OCI-LY7 (cell line): ENCODE measurements around the gene CFAP77. TPM values are rescaled to one million over a fixed set of nuclear protein-coding genes. Genes with fewer than 3 reads are reported as not detected.

Experiments
- BruUV-seq: library from RNA; stranded (reverse); fragments of 400-500 nt; replicated peaks from 2 replicates; lab custom pipeline; 2021; lab: Mats Ljungman, UMichigan
- CTCF ChIA-PET: fragments of 300-600 bp; sonication (Branson Sonifier 250); formaldehyde crosslinking; loops from one replicate; lab custom pipeline; 2022; ENCODE audit warnings: antibody characterized with exemption; ENCODE audit not compliant: unreplicated experiment; lab: Charles Lee
- POLR2A ChIA-PET: fragments of 300-600 bp; sonication (Branson Sonifier 250); formaldehyde crosslinking; loops from one replicate; lab custom pipeline; 2022; ENCODE audit warnings: antibody characterized with exemption; lab: Charles Lee
- DNase-seq: peaks from one replicate; pipeline ENCODE4 v3.0.0-alpha.2; 2015; ENCODE audit warnings: low spot score
- H2AFZ ChIP-seq: fragments of 200-600 bp; sonication (generic), shearing (Covaris generic); 2 replicates; pipeline ENCODE4 v1.6.1; 2014; ENCODE audit warnings: mild to moderate bottlenecking, antibody characterized with exemption, low read length, moderate library complexity
- H3K27ac ChIP-seq: fragments of 200-600 bp; sonication (generic); 2 replicates; pipeline ENCODE4 v1.5.1; 2014; ENCODE audit warnings: mixed run types, low read depth, mild to moderate bottlenecking, moderate library complexity, low read length, inconsistent platforms; ENCODE audit not compliant: poor library complexity, severe bottlenecking
- H3K36me3 ChIP-seq: fragments of 200-600 bp; sonication (generic); 2 replicates; pipeline ENCODE4 v1.6.1; 2014; ENCODE audit warnings: mild to moderate bottlenecking, antibody characterized with exemption, low read length, moderate library complexity, mixed read lengths; ENCODE audit not compliant: insufficient read depth
- H3K4me1 ChIP-seq: fragments of 200-600 bp; sonication (generic); 2 replicates; pipeline ENCODE4 v1.5.1; 2014; ENCODE audit warnings: mild to moderate bottlenecking, low read length; ENCODE audit not compliant: insufficient read depth, poor library complexity, severe bottlenecking
- H3K4me2 ChIP-seq: fragments of 200-600 bp; sonication (generic); 2 replicates; pipeline ENCODE4 v1.6.1; 2014; ENCODE audit warnings: mild to moderate bottlenecking, low read length
- H3K4me3 ChIP-seq: fragments of 200-600 bp; sonication (generic); 2 replicates; pipeline ENCODE4 v1.5.1; 2014; ENCODE audit warnings: mild to moderate bottlenecking, low read depth, low read length; ENCODE audit not compliant: poor library complexity, severe bottlenecking
- H3K79me2 ChIP-seq: fragments of 200-600 bp; sonication (generic); 2 replicates; pipeline ENCODE4 v1.6.1; 2016; ENCODE audit warnings: low read depth, mild to moderate bottlenecking, low read length, moderate library complexity, mixed read lengths; ENCODE audit not compliant: insufficient read depth
- H3K9me2 ChIP-seq: fragments of 200-600 bp; sonication (generic); 2 replicates; pipeline ENCODE4 v1.6.1; 2016; ENCODE audit warnings: mild to moderate bottlenecking, low read length, mixed read lengths; ENCODE audit not compliant: insufficient read depth
- H3K9me3 ChIP-seq: fragments of 200-600 bp; sonication (generic); 2 replicates; pipeline ENCODE4 v1.6.1; 2014; ENCODE audit warnings: mild to moderate bottlenecking, mixed run types, low read length, mixed read lengths
- H4K20me1 ChIP-seq: fragments of 200-600 bp; sonication (generic); 2 replicates; pipeline ENCODE4 v1.6.1; 2014; ENCODE audit warnings: mild to moderate bottlenecking, antibody characterized with exemption, low read length, moderate library complexity, mixed read lengths; ENCODE audit not compliant: insufficient read depth
- EZH2phosphoT487 ChIP-seq: fragments of 200-600 bp; sonication (generic); IDR thresholded peaks from 2 replicates; pipeline ENCODE4 v1.6.1; 2018; ENCODE audit warnings: low read depth, borderline replicate concordance, mild to moderate bottlenecking, mixed run types, antibody characterized with exemption, low read length, moderate library complexity, mixed read lengths
- intact Hi-C: fragments of 100-400 bp; cut with micrococcal nuclease; formaldehyde crosslinking; loops from one replicate; pipeline ENCODE4 v1.10.0; 2022; ENCODE audit not compliant: unreplicated experiment
- total RNA-seq, 2 experiments: library from RNA; depleted of rRNA in 1 of 2; stranded (reverse); fragments of >200 nt in 1 of 2; shearing (Covaris generic) in 1 of 2; gene quantifications; 2 replicates each; pipeline ENCODE4 v1.2.3, GENCODE V29; 2014 to 2022
- TF ChIP-seq, protein P1 (sequence below): fragments of 200-600 bp; sonication (generic); conservative IDR thresholded peaks from 2 replicates; pipeline ENCODE4 v1.5.1; 2014; ENCODE audit warnings: mild to moderate bottlenecking, antibody characterized with exemption, low read length, moderate library complexity, mixed read lengths

Gene CFAP77
- total RNA-seq, 2 experiments from 2014 or later, result not detected

DNA sequence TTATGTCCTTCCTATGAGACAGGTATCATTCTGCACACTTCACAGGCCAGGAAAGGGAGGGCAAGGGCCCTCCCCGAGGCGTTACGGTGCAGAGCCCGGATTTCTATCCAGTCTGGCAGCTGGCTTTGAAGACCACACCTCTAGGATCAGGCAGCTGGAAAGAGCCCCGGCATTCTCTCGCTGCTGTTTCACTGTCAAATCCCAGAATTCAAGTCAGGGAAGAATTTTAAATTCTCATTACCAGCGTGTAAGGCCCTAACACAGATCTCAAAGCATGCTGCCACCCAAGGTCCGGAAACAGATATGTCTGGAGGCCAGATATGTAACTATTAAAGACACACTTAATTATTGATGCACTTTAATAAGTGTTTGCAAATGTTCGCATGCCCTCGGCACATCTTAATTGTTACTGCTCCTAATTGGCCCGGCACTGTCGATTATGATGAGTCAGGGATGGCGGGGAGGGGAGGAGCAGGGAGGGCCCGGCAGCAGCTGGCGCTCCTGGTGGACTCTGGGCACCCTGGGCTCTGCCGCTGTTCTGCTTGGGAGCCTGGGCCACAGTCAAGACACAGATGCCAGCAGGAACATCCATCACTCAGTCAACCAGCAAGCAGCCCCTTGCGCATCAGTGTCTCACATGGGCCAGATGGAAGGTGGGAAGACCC, 96.1 kb downstream of the CFAP77 start:
- Histone ChIP-seq H2AFZ (no peak overlapping the region), H3K9me2 (no peaks in the 10 kb centered on the region), H4K20me1 (no peaks in the 10 kb centered on the region), H3K4me2 (no peak overlapping the region), H3K36me3 (no peaks in the 10 kb centered on the region), H3K4me1 (no peaks in the 10 kb centered on the region), H3K4me3 (no peak overlapping the region), H3K9me3 (no peaks in the 10 kb centered on the region), H3K79me2 (no peaks in the 10 kb centered on the region), H3K27ac (no peak overlapping the region)
- DNase-seq, result no peak
- POLR2A ChIA-PET, result no interaction called here
- CTCF ChIA-PET, result no interaction called here
- TF ChIP-seq, protein P1, sequence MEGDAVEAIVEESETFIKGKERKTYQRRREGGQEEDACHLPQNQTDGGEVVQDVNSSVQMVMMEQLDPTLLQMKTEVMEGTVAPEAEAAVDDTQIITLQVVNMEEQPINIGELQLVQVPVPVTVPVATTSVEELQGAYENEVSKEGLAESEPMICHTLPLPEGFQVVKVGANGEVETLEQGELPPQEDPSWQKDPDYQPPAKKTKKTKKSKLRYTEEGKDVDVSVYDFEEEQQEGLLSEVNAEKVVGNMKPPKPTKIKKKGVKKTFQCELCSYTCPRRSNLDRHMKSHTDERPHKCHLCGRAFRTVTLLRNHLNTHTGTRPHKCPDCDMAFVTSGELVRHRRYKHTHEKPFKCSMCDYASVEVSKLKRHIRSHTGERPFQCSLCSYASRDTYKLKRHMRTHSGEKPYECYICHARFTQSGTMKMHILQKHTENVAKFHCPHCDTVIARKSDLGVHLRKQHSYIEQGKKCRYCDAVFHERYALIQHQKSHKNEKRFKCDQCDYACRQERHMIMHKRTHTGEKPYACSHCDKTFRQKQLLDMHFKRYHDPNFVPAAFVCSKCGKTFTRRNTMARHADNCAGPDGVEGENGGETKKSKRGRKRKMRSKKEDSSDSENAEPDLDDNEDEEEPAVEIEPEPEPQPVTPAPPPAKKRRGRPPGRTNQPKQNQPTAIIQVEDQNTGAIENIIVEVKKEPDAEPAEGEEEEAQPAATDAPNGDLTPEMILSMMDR, result no peak
- no peak for TF ChIP-seq EZH2phosphoT487
- intact Hi-C loops, result no loop called here
- BruUV-seq, result no TSS peak

DNA sequence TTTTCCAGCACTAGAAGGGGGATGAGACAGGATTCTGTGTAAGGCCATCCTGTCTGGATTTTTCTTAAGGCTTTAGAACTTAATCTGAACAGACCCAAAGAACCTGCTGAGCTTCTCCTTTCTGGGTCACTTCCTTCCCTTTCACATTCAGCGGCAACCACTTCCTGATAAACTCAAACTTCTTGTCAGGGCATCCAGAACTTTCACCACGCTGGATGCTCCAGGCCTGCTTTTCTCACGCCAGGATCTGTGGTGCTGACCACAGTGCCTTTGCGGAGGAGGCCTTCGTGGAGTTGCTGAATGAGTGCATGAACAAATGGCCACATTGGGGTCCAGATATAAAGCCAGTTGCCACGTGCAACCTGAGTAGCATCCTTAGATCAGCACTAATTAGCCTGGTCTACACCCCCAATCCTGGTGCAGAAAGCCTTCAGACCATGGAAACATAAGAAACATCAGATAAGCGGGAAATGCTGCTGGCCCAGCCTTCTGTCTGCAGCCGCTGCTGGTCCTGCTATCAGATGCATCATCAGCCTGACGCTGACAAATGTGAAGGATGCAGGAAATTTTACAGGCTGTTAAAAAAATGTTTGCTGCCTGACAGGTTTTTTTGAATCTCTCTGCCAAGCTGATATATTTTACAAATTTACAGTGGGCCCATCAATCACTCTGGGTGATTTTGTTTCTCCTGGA, 97.1 kb downstream of the CFAP77 start:
- ChIA-PET POLR2A (no interaction called here), CTCF (no interaction called here)
- BruUV-seq, result no TSS peak
- intact Hi-C loops, result loop anchor here (1.0 kb wide), 3 partner anchors 68 to 293 kb away; no protein-coding TSS in a partner anchor
- no peaks in the 10 kb centered on the region for H3K9me2 ChIP-seq
- H3K79me2 ChIP-seq, result no peaks in the 10 kb centered on the region
- TF ChIP-seq, protein P1, result no peak
- TF ChIP-seq EZH2phosphoT487, result no peak
- no peak overlapping the region for H3K27ac ChIP-seq
- no peaks in the 10 kb centered on the region for H3K9me3 ChIP-seq
- no peak overlapping the region for H3K4me3 ChIP-seq
- no peaks in the 10 kb centered on the region for H3K4me1 ChIP-seq
- H2AFZ ChIP-seq, result no peak overlapping the region
- H3K36me3 ChIP-seq, result no peaks in the 10 kb centered on the region
- DNase-seq, result no peak
- H3K4me2 ChIP-seq, result no peak overlapping the region
- H4K20me1 ChIP-seq, result no peaks in the 10 kb centered on the region
